A673 (cell line): ENCODE results near the gene SMYD3. TPM values are rescaled to one million over a fixed set of nuclear protein-coding genes. Genes with fewer than 3 reads are reported as not detected.
A peak's percentile ranks its signal among the peaks of the same experiment; 100 is the strongest.

Experiments
- BruUV-seq: library from RNA; stranded (reverse); fragments of 400-500 nt; replicated peaks from 2 replicates; lab custom pipeline; 2021; lab: Mats Ljungman, UMichigan
- CTCF ChIA-PET: fragments of 300-600 bp; sonication (Branson Sonifier 250); formaldehyde crosslinking; loops from one replicate; lab custom pipeline; 2022; ENCODE audit warnings: antibody characterized with exemption; lab: Charles Lee
- POLR2A ChIA-PET: fragments of 300-600 bp; sonication (Branson Sonifier 250); formaldehyde crosslinking; loops from one replicate; lab custom pipeline; 2022; ENCODE audit warnings: antibody characterized with exemption; ENCODE audit not compliant: low non-redundant PET; lab: Charles Lee
- DNase-seq: peaks from one replicate; pipeline ENCODE4 v3.0.0-alpha.2; 2015; ENCODE audit warnings: low spot score
- H3K27ac ChIP-seq: fragments of 200-600 bp; sonication (generic); 2 replicates; pipeline ENCODE4 v1.5.1; 2016; ENCODE audit warnings: mixed run types, low read depth, mild to moderate bottlenecking, mixed read lengths, antibody characterized with exemption, low read length; ENCODE audit not compliant: poor library complexity, severe bottlenecking
- H3K27me3 ChIP-seq: fragments of 200-600 bp; sonication (generic); replicated peaks from 2 replicates; pipeline ENCODE4 v1.6.1; 2017; ENCODE audit warnings: mixed run types, low read depth, mild to moderate bottlenecking, mixed read lengths, antibody characterized with exemption, low read length; ENCODE audit not compliant: insufficient read depth, poor library complexity
- H3K36me3 ChIP-seq: fragments of 200-600 bp; sonication (generic); 2 replicates; pipeline ENCODE4 v1.6.1; 2016; ENCODE audit warnings: mixed run types, mild to moderate bottlenecking, mixed read lengths, antibody characterized with exemption, low read length; ENCODE audit not compliant: insufficient read depth, poor library complexity, severe bottlenecking
- H3K4me1 ChIP-seq: fragments of 200-600 bp; sonication (generic); 2 replicates; pipeline ENCODE4 v1.6.1; 2017; ENCODE audit warnings: mixed run types, mild to moderate bottlenecking, mixed read lengths, antibody characterized with exemption, low read length; ENCODE audit not compliant: insufficient read depth, poor library complexity, severe bottlenecking
- H3K4me3 ChIP-seq: fragments of 200-600 bp; sonication (generic); 2 replicates; pipeline ENCODE4 v1.5.1; 2016; ENCODE audit warnings: low read depth, mixed run types, mild to moderate bottlenecking, mixed read lengths, low read length; ENCODE audit not compliant: poor library complexity, severe bottlenecking
- H3K9me3 ChIP-seq: fragments of 200-600 bp; sonication (generic); 2 replicates; pipeline ENCODE4 v1.6.1; 2016; ENCODE audit warnings: mixed run types, low read depth, mild to moderate bottlenecking, mixed read lengths, antibody characterized with exemption, low read length; ENCODE audit not compliant: poor library complexity, severe bottlenecking
- EZH2 ChIP-seq: fragments of 200-600 bp; sonication (generic); IDR thresholded peaks from 2 replicates; pipeline ENCODE4 v1.6.1; 2017; ENCODE audit warnings: borderline replicate concordance, low read depth, mild to moderate bottlenecking, mixed read lengths, antibody characterized with exemption, low read length; ENCODE audit not compliant: poor library complexity, severe bottlenecking
- intact Hi-C: fragments of 100-400 bp; cut with micrococcal nuclease; formaldehyde crosslinking; loops from one replicate; pipeline ENCODE4 v1.10.0; 2022; ENCODE audit not compliant: unreplicated experiment
- total RNA-seq: library from RNA; stranded (reverse); gene quantifications from 2 replicates; pipeline ENCODE4 v1.2.3, GENCODE V29; 2021
- TF ChIP-seq, protein P1 (sequence below): fragments of 300-800, 200-600 bp; sonication (generic); conservative IDR thresholded peaks from 2 replicates; pipeline ENCODE4 v1.5.1; 2017; ENCODE audit warnings: low read depth, mild to moderate bottlenecking, antibody characterized with exemption, low read length, moderate library complexity, mixed read lengths

SMYD3 gene
- total RNA-seq, 1 experiment from 2014 or later, result 29.0 TPM

DNA sequence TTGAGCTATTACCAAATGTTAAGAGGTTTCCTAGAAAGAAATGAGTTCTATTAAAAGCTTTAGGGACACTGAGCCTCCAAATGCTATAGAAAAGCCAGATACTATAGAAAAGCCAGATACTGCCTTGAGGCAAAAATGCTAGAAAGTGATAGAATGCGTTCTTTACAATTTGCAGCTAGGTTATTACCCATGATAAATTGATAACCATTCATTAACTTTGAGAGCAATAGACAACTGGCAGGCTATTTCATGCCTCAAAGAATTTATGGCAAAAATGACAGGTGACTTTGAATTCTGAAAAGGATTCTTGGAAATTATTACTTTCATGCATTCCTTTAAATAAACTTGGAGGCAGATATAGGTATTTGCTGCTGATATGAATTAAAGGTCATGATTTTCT lies 51.6 kb downstream of the SMYD3 start:
- Histone ChIP-seq H3K9me3 (no peaks in the 10 kb centered on the region), H3K4me3 (no peak overlapping the region), H3K36me3 (no peaks in the 10 kb centered on the region), H3K4me1 (peaks cover 2% of the 10 kb centered on the region), H3K27me3 (no peaks in the 10 kb centered on the region), H3K27ac (no peak overlapping the region)
- POLR2A ChIA-PET, result no interaction called here
- DNase-seq, result no peak
- CTCF ChIA-PET, result no interaction called here
- TF ChIP-seq EZH2, result no peak
- TF ChIP-seq, protein P1, sequence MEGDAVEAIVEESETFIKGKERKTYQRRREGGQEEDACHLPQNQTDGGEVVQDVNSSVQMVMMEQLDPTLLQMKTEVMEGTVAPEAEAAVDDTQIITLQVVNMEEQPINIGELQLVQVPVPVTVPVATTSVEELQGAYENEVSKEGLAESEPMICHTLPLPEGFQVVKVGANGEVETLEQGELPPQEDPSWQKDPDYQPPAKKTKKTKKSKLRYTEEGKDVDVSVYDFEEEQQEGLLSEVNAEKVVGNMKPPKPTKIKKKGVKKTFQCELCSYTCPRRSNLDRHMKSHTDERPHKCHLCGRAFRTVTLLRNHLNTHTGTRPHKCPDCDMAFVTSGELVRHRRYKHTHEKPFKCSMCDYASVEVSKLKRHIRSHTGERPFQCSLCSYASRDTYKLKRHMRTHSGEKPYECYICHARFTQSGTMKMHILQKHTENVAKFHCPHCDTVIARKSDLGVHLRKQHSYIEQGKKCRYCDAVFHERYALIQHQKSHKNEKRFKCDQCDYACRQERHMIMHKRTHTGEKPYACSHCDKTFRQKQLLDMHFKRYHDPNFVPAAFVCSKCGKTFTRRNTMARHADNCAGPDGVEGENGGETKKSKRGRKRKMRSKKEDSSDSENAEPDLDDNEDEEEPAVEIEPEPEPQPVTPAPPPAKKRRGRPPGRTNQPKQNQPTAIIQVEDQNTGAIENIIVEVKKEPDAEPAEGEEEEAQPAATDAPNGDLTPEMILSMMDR, result no peak
- BruUV-seq, result no TSS peak
- intact Hi-C loops, result no loop called here

DNA sequence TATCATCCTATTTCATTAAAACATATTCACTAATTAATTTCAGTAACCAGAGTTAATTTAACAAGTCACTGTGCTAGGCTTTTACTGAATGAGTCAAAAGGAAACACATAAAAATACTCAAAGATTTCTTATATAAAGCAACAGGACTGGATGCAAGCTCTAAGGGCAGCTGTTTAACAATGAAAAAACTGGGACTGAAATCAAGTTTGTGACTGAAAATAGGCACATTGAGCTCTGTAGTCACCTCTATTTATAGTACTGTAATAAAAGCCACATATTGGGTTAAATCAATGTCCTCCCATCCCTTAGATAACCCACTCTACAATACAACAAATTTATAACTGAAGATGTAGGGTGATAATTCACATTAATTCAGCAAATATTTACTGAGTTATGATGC lies 52.4 kb downstream of the SMYD3 start:
- POLR2A ChIA-PET, result no interaction called here
- TF ChIP-seq, protein P1, result no peak
- TF ChIP-seq EZH2, result no peak
- Histone ChIP-seq H3K4me1 (peaks cover 5% of the 10 kb centered on the region), H3K27ac (no peak overlapping the region), H3K4me3 (no peak overlapping the region), H3K36me3 (no peaks in the 10 kb centered on the region), H3K9me3 (no peaks in the 10 kb centered on the region), H3K27me3 (no peaks in the 10 kb centered on the region)
- intact Hi-C loops, result loop anchor here (5.0 kb wide), 1 partner anchor 937 kb away; no protein-coding TSS in a partner anchor
- no TSS peak for BruUV-seq
- CTCF ChIA-PET, result no interaction called here
- no peak for DNase-seq

DNA sequence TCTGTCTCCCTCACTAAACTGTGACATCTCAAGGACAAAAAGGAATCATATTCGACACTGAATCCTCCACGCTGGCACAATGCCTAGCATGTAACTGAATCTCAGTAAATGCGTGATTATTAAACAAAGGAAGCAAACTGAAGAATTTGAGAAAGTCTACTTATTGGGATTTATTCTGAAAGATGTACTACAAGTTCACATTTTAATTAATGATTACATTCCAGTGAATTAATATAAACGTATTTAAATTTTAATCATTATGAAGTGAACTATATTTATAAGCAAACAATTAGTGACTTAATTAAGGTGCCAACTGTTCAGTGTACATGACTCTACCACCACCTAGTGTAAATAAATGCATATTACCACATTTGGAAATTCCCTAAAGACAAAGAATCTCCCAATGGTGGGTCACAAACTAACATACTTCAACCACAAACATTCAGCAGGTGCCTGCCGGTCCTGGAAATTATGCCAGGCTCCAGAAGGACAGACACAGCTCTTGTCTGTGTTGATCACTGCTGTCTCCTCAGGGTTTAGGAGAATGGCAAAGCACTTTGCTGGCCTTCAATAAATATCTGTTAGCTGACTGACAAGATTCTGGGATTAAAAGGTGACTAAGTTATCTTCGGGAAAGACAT lies 56.3 kb downstream of the SMYD3 start:
- no peak for TF ChIP-seq EZH2
- TF ChIP-seq, protein P1, result peak; percentile 81
- peak; percentile 42 for DNase-seq
- Histone ChIP-seq H3K27me3 (no peaks in the 10 kb centered on the region), H3K27ac (no peak overlapping the region), H3K4me1 (peaks cover 14% of the 10 kb centered on the region), H3K36me3 (no peaks in the 10 kb centered on the region), H3K4me3 (no peak overlapping the region), H3K9me3 (no peaks in the 10 kb centered on the region)
- intact Hi-C loops, result loop anchor here (1.0 to 5.0 kb wide), 3 partner anchors 438 to 1294 kb away; no protein-coding TSS in a partner anchor
- no TSS peak for BruUV-seq
- ChIA-PET CTCF (no interaction called here), POLR2A (no interaction called here)
